Measurements from ENCODE around the gene MRAS. TPM values are rescaled to one million over a fixed set of nuclear protein-coding genes. Genes with fewer than 3 reads are reported as not detected.

Gene MRAS
- total RNA-seq, 2 experiments from 2014 or later = 0.07 TPM; not detected in 1

GRCh38 chr3:138396752-138397410, 48.5 kb downstream of the MRAS start:
- ChIA-PET POLR2A (interaction anchor here (1.6 kb wide), 1 partner anchor 12 kb away, joined by 3 read pairs; no protein-coding TSS in a partner anchor), CTCF (no interaction called here)
- TF ChIP-seq CTCF (IDR thresholded peaks at IDR 0.05) = no peak
- ATAC-seq = no peak
- peaks cover 5% of the 10 kb centered on the region for H3K27me3 Mint-ChIP-seq
- no peak for DNase-seq
- no peak overlapping the region for H3K4me3 Mint-ChIP-seq
- no peaks in the 10 kb centered on the region for H3K9me3 Mint-ChIP-seq
- intact Hi-C loops (cut with micrococcal nuclease) = no loop called here
- H3K36me3 Mint-ChIP-seq (ENCODE audit: low read depth) = no peaks in the 10 kb centered on the region
- no peak overlapping the region for H3K27ac Mint-ChIP-seq
- H3K4me1 Mint-ChIP-seq (ENCODE audit: low read depth) = no peaks in the 10 kb centered on the region

- H3K4me1 Mint-ChIP-seq (ENCODE audit: low read depth) = no peaks in the 10 kb centered on the region
- no peaks in the 10 kb centered on the region for H3K36me3 Mint-ChIP-seq (ENCODE audit: low read depth)
- no peak for TF ChIP-seq CTCF (IDR thresholded peaks at IDR 0.05)
- intact Hi-C loops (cut with micrococcal nuclease) = no loop called here
- no peak for ATAC-seq
- ChIA-PET POLR2A (interaction anchor here (1.6 kb wide), 1 partner anchor 11 kb away, joined by 3 read pairs; no protein-coding TSS in a partner anchor), CTCF (no interaction called here)
- no peak overlapping the region for H3K4me3 Mint-ChIP-seq
- DNase-seq = peak; percentile 7
- no peak overlapping the region for H3K27ac Mint-ChIP-seq
- H3K27me3 Mint-ChIP-seq = peaks cover 5% of the 10 kb centered on the region
- H3K9me3 Mint-ChIP-seq = no peaks in the 10 kb centered on the region
Observed at GRCh38 chr3:138397983-138398382, 49.6 kb downstream of the MRAS start.

GRCh38 chr3:138398791-138399575, 50.6 kb downstream of the MRAS start:
- intact Hi-C loops (cut with micrococcal nuclease) = no loop called here
- Mint-ChIP-seq H3K27ac (no peak overlapping the region), H3K4me1 (ENCODE audit: low read depth) (no peaks in the 10 kb centered on the region), H3K9me3 (no peaks in the 10 kb centered on the region), H3K27me3 (peaks cover 5% of the 10 kb centered on the region), H3K4me3 (no peak overlapping the region), H3K36me3 (ENCODE audit: low read depth) (no peaks in the 10 kb centered on the region)
- CTCF ChIA-PET = interaction anchor here (1.5 to 2.4 kb wide), 3 partner anchors 18 to 196 kb away, joined by 5 to 8 read pairs (median 5); partner anchors contain the start of gene CEP70
- DNase-seq (no peak), ATAC-seq (no peak)
- POLR2A ChIA-PET = interaction anchor here (1.0 kb wide), 1 partner anchor 33 kb away, joined by 3 read pairs; no protein-coding TSS in a partner anchor
- TF ChIP-seq CTCF (IDR thresholded peaks at IDR 0.05) = no peak

- Mint-ChIP-seq H3K4me3 (no peak overlapping the region), H3K9me3 (no peaks in the 10 kb centered on the region), H3K27ac (no peak overlapping the region), H3K4me1 (ENCODE audit: low read depth) (no peaks in the 10 kb centered on the region), H3K36me3 (ENCODE audit: low read depth) (no peaks in the 10 kb centered on the region), H3K27me3 (peaks cover 5% of the 10 kb centered on the region)
- CTCF ChIA-PET = interaction anchor here (1.5 to 2.4 kb wide), 3 partner anchors 17 to 195 kb away, joined by 5 to 8 read pairs (median 5); partner anchors contain the start of gene CEP70
- intact Hi-C loops (cut with micrococcal nuclease) = no loop called here
- DNase-seq (no peak), ATAC-seq (no peak)
- POLR2A ChIA-PET = interaction anchor here (1.0 to 1.2 kb wide), 2 partner anchors 15 to 34 kb away, joined by 3 to 4 read pairs; no protein-coding TSS in a partner anchor
- no peak for TF ChIP-seq CTCF (IDR thresholded peaks at IDR 0.05)
Observed at GRCh38 chr3:138399766-138400165, 51.4 kb downstream of the MRAS start.
